Stimulated activated CD8-positive, alpha-beta memory T cell treated with anti-CD3 and anti-CD28 coated beads, Interleukin-12 subunit alpha, Interleukin-12 subunit beta, amount 100 ng/mL, for 4 hours (primary cell): ENCODE measurements around the gene NR6A1.

Experiments
- DNase-seq: peaks from one replicate; pipeline ENCODE4 v3.0.0-alpha.2; 2020; ENCODE audit warnings: low read depth

Gene NR6A1

GRCh38 chr9:124795881-124796431 is 24.8 kb upstream of the NR6A1 start:
- no peak for DNase-seq

DNA sequence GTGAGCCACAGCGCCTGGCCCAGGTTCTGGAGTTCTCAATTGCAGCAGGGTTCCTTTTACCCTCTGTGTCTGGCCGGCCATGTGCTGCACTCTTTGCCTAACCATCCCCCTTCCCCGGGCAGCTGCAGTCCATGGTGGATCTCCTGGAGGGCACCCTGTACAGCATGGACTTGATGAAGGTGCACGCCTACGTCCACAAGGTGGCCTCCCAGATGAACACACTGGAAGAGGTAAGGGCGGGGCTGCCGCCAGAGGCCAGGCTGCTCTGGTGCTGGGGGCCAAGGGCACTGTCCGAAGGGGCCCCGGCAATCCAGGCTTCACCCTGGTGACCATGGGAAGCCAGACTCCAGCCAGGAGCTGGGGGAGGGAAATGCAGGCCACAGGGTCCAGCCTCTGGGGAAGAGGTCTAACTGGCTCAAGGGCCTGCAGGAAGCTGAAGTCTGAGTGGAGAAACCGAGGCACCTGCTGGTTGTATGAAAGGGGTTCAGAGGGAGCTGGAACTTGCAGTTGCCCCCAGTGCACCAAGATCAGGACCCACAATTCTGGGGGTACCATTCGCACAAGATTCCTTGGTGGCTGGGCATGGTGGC is 23.9 kb upstream of the NR6A1 start:
- no peak for DNase-seq

- DNase-seq: no peak
Measured at GRCh38 chr9:124793015-124793541, 22.0 kb upstream of the NR6A1 start.

DNA sequence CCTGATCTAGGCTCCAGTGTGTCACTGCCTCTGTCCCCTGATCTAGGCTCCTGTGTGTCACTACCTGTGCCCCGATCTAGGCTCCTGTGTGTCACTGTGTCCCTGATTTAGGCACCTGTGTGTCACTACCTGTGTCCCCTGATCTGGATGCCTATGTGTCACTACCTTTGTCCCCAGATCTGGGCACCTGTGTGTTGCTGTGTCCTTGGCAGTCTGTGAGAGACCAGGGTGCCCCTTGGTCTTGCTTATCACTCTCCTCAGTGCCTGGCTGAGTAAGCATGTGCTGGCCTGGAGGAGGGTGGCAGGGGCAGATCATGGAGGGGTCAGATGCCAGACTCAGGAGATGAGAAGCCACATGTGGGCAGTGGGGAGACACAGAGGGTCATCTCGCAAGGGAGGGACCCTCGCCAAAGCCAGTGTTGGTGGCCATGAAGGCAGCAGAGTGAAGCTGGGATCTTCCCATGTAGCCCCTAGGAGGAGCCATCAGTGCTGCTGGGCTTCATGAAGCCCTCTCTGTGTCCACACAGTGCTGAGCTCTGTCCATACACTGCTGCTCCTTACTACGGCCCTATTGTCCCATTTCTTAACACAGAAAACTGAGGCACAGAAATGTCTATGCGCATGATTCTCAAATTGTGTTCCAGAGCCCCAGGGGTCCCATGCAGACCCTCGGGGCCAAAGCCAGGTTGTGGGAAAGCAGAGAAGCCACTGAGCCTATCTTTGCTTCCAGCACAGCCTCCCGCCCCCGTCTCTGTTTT is 21.3 kb upstream of the NR6A1 start:
- no peak for DNase-seq

DNA sequence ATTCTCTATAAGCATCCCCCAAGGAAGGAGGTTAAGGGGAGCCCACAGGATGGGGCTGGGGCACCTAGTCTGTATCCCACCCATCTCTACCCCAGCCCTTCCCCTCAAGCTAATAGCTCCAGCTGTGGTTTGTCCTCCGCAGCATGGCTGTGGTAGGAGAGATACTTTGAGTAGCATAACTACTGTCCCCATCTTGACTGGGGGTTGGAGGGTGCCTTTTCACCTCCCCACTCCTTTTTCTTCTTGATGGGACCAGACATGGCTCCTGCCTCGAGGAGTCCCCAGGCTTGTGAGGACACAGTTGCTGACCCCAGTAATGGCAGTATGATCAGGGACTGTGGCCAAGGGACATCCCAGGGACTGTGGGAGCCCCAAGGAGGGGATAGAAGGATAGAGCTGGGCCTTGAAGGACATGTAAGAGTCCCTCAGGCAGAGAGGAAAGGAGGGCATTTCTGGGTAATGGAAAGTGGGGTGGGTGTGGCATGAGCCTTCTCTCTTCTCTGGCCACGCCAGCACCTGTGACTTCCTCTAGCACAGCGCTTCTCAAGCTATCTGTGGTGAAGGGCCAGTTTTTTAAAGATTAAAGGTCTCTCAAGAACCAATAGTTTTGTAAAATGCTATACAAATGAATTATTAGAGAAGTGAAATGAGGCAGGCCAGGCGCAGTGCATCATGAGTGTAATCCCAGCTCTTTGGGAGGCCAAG is 19.8 kb upstream of the NR6A1 start:
- no peak for DNase-seq

DNA sequence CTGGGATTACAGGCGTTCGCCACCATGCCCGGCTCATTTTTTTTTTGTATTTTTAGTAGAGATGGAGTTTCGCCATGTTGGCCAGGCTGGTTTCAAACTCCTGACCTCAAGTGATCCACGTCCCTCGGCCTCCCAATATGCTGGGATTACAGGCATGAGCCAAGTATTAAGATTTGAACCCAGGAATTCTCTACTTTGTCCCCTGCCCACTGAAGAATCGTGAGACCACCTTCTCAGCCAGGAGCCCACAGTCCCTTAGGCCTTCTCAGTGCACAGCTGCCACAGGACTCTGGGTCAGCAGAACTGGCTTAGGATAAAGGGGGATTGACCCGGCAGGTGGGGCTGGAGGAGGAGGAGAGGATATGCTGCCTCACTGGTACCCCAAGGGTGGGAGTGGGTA is 19.2 kb upstream of the NR6A1 start:
- no peak for DNase-seq

- no peak for DNase-seq
Measured at GRCh38 chr9:124789531-124789930, 18.4 kb upstream of the NR6A1 start.

DNA sequence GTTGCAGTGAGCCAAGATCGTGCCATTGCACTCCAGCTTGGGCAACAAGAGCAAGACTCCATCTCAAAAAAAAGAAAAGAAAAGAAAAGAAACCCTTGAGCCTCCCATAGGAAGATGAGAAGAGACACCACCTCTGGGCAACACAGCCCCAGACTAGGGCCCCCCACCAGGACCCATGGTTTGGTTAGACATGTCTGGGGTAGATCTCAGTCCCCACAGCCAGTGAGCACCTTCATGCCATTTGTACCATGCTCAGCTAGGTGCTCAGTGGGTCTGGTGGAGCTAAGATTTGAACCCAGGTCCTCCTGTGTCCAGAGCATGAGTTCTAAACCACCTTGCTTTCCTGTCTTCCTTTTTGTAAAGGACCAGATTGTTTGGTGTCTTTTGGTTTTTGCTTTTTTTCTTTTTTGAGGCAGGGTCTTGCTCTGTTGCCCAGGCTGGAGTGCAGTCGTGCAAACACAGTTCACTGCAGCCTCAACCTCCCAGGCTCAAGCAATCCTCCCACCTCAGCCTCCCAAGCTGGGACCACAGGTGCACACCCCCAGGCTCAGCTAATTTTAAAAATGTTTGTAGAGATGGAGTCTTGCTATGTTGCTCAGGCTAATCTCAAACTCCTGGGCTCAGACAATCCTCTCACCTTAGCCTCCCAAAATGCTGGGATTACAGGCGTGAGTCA is 17.6 kb upstream of the NR6A1 start:
- no peak for DNase-seq

DNA sequence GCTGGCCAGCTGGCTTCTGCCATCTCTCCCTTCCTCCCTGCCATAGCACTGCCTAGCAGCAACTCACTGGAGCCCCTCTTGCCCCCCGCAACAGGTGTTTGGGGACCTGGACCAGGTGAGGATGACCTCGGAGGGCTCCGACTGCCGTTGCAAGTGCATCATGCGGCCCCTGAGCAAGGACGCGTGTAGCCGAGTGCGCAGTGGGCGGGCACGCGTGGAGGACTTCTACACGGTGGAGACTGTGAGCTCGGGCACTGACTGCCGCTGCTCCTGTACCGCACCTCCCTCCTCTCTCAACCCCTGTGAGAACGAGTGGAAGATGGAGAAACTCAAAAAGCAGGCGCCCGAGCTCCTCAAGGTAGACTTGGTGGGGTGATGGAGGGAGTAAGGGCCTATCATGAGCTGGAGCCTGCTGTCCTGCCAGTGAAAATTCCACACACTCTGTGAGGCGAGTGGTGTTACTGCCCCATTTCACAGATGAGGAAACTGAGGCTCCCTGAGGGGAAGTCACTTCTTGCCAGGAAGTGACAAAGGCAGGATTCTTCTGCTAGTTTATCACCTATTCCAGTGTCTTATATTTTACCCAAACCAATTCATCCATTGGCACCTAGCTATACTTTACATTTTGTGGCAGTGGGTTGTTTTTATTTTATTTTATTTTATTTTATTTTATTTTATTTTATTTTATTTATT is 15.9 kb upstream of the NR6A1 start:
- DNase-seq: no peak

DNA sequence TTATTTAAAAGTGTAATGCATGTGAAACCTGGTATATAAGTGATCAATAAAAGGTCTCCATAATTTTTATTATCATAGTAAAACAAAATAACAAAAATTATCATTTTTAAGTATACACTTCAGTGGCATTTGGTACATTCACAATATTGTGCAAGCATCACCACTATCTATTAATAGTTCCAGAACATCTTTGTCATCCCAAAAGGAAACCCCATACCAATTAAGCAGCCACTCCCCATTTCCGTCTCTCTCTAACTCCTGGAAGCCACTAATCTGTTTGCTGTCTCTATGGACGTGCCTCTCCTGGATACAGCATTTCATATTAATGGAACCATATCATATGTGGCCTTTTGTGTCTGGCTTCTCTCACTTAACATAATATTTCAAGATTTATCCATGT is 13.4 kb upstream of the NR6A1 start:
- DNase-seq: no peak

DNA sequence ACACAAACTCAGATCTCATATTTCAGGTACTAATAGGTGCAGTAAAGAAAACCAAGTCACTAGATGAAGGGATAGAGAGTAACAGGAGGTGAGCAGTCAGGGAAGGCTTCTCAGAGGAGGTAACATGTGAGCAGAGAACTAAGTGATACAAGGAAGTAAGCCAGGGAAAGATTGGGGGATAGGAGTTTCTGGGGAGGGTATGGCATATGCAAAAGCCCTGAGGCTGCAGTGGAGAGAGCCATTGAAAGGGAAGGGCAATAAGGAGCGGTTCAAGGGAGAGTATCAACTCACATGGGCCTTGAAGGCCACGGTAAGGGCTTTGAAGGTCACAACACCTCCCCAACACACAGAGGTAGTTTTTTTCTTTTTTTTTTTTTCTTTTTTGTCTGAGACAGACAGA is 12.7 kb upstream of the NR6A1 start:
- DNase-seq: no peak

GRCh38 chr9:124782661-124783574 is 11.8 kb upstream of the NR6A1 start:
- DNase-seq: no peak

DNA sequence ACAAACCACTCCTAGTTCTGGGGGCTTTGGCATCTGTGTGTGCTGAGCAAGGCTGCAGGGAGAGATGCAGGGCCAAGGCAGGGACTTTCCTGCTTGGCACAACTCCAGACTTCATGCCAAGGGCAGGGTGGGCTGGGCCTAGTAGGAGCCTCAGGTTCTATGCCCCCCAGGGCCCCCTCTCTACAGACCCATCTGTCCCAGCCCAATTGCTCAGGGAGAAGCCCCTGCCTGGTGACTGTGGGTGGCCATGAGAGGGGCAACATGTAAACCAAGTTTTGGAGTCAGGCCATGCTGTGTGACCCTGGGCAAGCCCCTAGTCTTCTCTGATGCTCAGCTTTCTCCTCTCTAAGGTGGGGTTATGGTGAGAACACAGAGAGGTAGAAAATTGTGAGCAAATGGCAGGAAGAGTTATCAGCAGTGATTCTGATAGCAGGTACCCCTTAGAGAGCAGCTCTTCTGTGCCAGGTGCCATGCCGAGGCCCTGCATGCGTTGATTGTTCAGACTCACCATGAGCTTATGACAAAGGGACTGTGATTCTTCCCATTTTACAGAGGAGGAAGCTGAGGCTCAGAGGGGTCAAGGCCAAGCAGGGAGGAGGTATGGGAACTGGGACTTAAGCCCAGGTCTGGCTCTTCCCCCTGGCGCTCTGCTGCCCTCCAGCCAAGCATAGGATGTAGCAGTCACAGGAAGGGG is 11.0 kb upstream of the NR6A1 start:
- no peak for DNase-seq

GRCh38 chr9:124780757-124781151 is 9.6 kb upstream of the NR6A1 start:
- DNase-seq: no peak

GRCh38 chr9:124780060-124780756 is 9.1 kb upstream of the NR6A1 start:
- no peak for DNase-seq

GRCh38 chr9:124779368-124780059 is 8.4 kb upstream of the NR6A1 start:
- DNase-seq: no peak

GRCh38 chr9:124778575-124779367 is 7.7 kb upstream of the NR6A1 start:
- no peak for DNase-seq
